Smooth muscle cell (in vitro differentiated cells): ENCODE results near the gene USP10. TPM values are rescaled to one million over a fixed set of nuclear protein-coding genes. Genes with fewer than 3 reads are reported as not detected.
A peak's percentile ranks its signal among the peaks of the same experiment; 100 is the strongest.

ENCODE experiments used
- DNase-seq: peaks from one replicate; lab custom pipeline; 2025; ENCODE audit not compliant: unreplicated experiment; lab: John Stamatoyannopoulos, UW
- H2AFZ ChIP-seq: fragments of 200-600 bp; sonication (generic); 2 replicates; pipeline ENCODE4 v1.6.0; 2016; ENCODE audit warnings: antibody characterized with exemption, low read depth, mild to moderate bottlenecking
- H3F3A ChIP-seq: fragments of 200-600 bp; sonication (generic); 2 replicates; pipeline ENCODE4 v1.6.0; 2017; ENCODE audit warnings: antibody characterized with exemption, low read depth
- H3K27ac ChIP-seq: fragments of 200-600 bp; sonication (generic); 2 replicates; pipeline ENCODE4 v1.5.1; 2016; ENCODE audit warnings: low read depth, mild to moderate bottlenecking
- H3K27me3 ChIP-seq: fragments of 200-600 bp; sonication (generic); 2 replicates; pipeline ENCODE4 v1.6.1; 2016; ENCODE audit warnings: low read depth, mild to moderate bottlenecking
- H3K36me3 ChIP-seq: fragments of 200-600 bp; sonication (generic); 2 replicates; pipeline ENCODE4 v1.5.1; 2016; ENCODE audit warnings: low read depth
- H3K4me1 ChIP-seq: fragments of 200-600 bp; sonication (generic); 2 replicates; pipeline ENCODE4 v1.5.1; 2016; ENCODE audit warnings: low read depth
- H3K4me2 ChIP-seq: fragments of 200-600 bp; sonication (generic); 2 replicates; pipeline ENCODE4 v1.6.0; 2016; ENCODE audit warnings: mild to moderate bottlenecking
- H3K4me3 ChIP-seq: fragments of 200-600 bp; sonication (generic); 2 replicates; pipeline ENCODE4 v1.5.1; 2016; ENCODE audit warnings: mild to moderate bottlenecking
- H3K79me2 ChIP-seq: fragments of 200-600 bp; sonication (generic); 2 replicates; pipeline ENCODE4 v1.6.0; 2016; ENCODE audit warnings: low read depth, mild to moderate bottlenecking
- H3K9ac ChIP-seq: fragments of 200-600 bp; sonication (generic); 2 replicates; pipeline ENCODE4 v1.6.0; 2016; ENCODE audit warnings: low read depth
- H3K9me3 ChIP-seq: fragments of 200-600 bp; sonication (generic); replicated peaks from 2 replicates; pipeline ENCODE4 v1.5.1; 2016; ENCODE audit warnings: low read depth
- H4K20me1 ChIP-seq: fragments of 200-600 bp; sonication (generic); 2 replicates; pipeline ENCODE4 v1.6.0; 2016; ENCODE audit warnings: low read depth
- CTCF ChIP-seq: fragments of 200-600 bp; sonication (generic); IDR thresholded peaks from 2 replicates; pipeline ENCODE4 v1.5.1; 2017; ENCODE audit warnings: borderline replicate concordance, mild to moderate bottlenecking, antibody characterized with exemption; ENCODE audit not compliant: insufficient read depth, poor library complexity, severe bottlenecking
- WGBS: methylation state at CpG from one replicate; pipeline ENCODE4 v1.1.7; 2016; ENCODE audit warnings: low lambda C conversion rate; 5-methylcytosine and 5-hydroxymethylcytosine counted together
- polyA plus RNA-seq: library from polyadenylated mRNA; unstranded; fragments of >200 nt; fragmentation: Nextera tagmentation; extraction: Ambion mirVana; gene quantifications from 2 replicates; pipeline ENCODE4 v1.2.1, GENCODE V29; 2016
- total RNA-seq: library from RNA; depleted of rRNA; stranded (reverse); fragments of >200 nt; gene quantifications from 2 replicates; pipeline ENCODE4 v1.2.3, GENCODE V29; 2014

USP10 gene
- total and polyA plus RNA-seq, 2 experiments from 2014 or later, result 52.5 to 56.1 TPM

DNA sequence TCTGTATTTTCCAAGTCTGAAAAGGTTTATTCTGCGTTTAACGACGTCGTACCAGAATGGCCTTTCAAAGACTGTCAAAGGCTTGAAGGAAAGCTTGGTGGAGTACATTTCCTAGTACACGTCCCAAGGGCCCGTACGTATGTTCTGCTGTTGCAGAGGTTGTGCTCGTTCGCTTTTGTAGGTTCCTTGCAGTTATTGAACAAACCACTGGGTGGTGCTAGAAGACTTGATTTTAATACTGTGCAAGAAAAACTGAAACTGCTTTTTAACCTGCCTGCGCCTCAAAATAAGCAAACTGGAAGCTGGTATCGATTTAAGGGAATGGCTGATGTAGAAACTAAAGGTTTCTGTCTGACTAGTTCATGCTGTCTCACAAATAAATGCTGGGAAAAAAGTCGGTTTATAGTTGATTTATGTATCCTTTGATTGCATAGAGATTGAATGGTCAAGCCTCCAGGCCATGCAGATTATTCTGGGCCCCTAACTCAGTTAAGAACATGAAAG, 54.6 kb downstream of the USP10 start:
- Histone ChIP-seq H3K36me3 (no peaks in the 10 kb centered on the region), H3F3A (peaks cover 13% of the 10 kb centered on the region), H3K27me3 (no peaks in the 10 kb centered on the region), H3K9ac (no peak overlapping the region), H3K4me3 (no peak overlapping the region), H3K4me1 (peaks cover 15% of the 10 kb centered on the region), H3K9me3 (no peaks in the 10 kb centered on the region), H3K27ac (peak overlapping the region; percentile 46), H4K20me1 (peaks cover 58% of the 10 kb centered on the region), H3K79me2 (peaks cover 86% of the 10 kb centered on the region), H3K4me2 (peak overlapping the region; percentile 10), H2AFZ (no peak overlapping the region)
- no peak for DNase-seq
- WGBS, result 19% methylated on average over 12 of the region's 12 CpGs
- TF ChIP-seq CTCF, result peak; percentile 78

- peaks cover 13% of the 10 kb centered on the region for H3F3A ChIP-seq
- no peak overlapping the region for H2AFZ ChIP-seq
- H3K9me3 ChIP-seq, result no peaks in the 10 kb centered on the region
- 72% methylated on average over 16 of the region's 17 CpGs for WGBS
- peaks cover 85% of the 10 kb centered on the region for H3K79me2 ChIP-seq
- no peaks in the 10 kb centered on the region for H3K27me3 ChIP-seq
- no peak overlapping the region for H3K9ac ChIP-seq
- no peak for TF ChIP-seq CTCF
- peaks cover 15% of the 10 kb centered on the region for H3K4me1 ChIP-seq
- DNase-seq, result no peak
- peak overlapping the region; percentile 28 for H3K27ac ChIP-seq
- peak overlapping the region; percentile 19 for H3K4me2 ChIP-seq
- H4K20me1 ChIP-seq, result peaks cover 58% of the 10 kb centered on the region
- no peaks in the 10 kb centered on the region for H3K36me3 ChIP-seq
- no peak overlapping the region for H3K4me3 ChIP-seq
Observed at GRCh38 chr16:84754956-84755672, 55.3 kb downstream of the USP10 start.

GRCh38 chr16:84756830-84757229, 57.0 kb downstream of the USP10 start:
- Histone ChIP-seq H3K4me2 (no peak overlapping the region), H3K9me3 (no peaks in the 10 kb centered on the region), H3K9ac (no peak overlapping the region), H3K27me3 (no peaks in the 10 kb centered on the region), H3K27ac (no peak overlapping the region), H4K20me1 (peaks cover 46% of the 10 kb centered on the region), H3K79me2 (peaks cover 71% of the 10 kb centered on the region), H3K4me3 (no peak overlapping the region), H3F3A (peaks cover 16% of the 10 kb centered on the region), H2AFZ (no peak overlapping the region), H3K4me1 (peaks cover 15% of the 10 kb centered on the region), H3K36me3 (no peaks in the 10 kb centered on the region)
- 50% methylated on average over 2 of the region's 2 CpGs for WGBS
- no peak for DNase-seq
- no peak for TF ChIP-seq CTCF

GRCh38 chr16:84758627-84759026, 58.8 kb downstream of the USP10 start:
- peaks cover 53% of the 10 kb centered on the region for H3K79me2 ChIP-seq
- TF ChIP-seq CTCF, result no peak
- no peaks in the 10 kb centered on the region for H3K27me3 ChIP-seq
- DNase-seq, result no peak
- H3K4me1 ChIP-seq, result peaks cover 11% of the 10 kb centered on the region
- no peaks in the 10 kb centered on the region for H3K9me3 ChIP-seq
- no peak overlapping the region for H3K9ac ChIP-seq
- 59% methylated on average over 7 of the region's 7 CpGs for WGBS
- peak overlapping the region; percentile 8 for H3K27ac ChIP-seq
- no peak overlapping the region for H3K4me3 ChIP-seq
- peaks cover 17% of the 10 kb centered on the region for H3F3A ChIP-seq
- no peak overlapping the region for H3K4me2 ChIP-seq
- peaks cover 45% of the 10 kb centered on the region for H4K20me1 ChIP-seq
- no peak overlapping the region for H2AFZ ChIP-seq
- H3K36me3 ChIP-seq, result peaks cover 4% of the 10 kb centered on the region
